Effector memory CD4-positive, alpha-beta T cell (primary cell): ENCODE measurements around the gene NEBL.

Experiments used
- DNase-seq, 3 donors: peaks; one replicate each; pipeline ENCODE4 v3.0.0-alpha.2; 2020
- H3K27ac ChIP-seq: 2 replicates; pipeline ENCODE4 v1.7.0; 2013; ENCODE audit warnings: mild to moderate bottlenecking, low read length, moderate library complexity; ENCODE audit not compliant: insufficient read depth, poor library complexity, severe bottlenecking
- H3K27me3 ChIP-seq: replicated peaks from 2 replicates; pipeline ENCODE4 v1.7.0; 2013; ENCODE audit warnings: mild to moderate bottlenecking, low read length; ENCODE audit not compliant: insufficient read depth, control insufficient read depth, poor library complexity, severe bottlenecking
- H3K36me3 ChIP-seq: 2 replicates; pipeline ENCODE4 v1.7.0; 2013; ENCODE audit warnings: mild to moderate bottlenecking, low read length, moderate library complexity; ENCODE audit not compliant: control insufficient read depth, insufficient read depth
- H3K4me1 ChIP-seq: 2 replicates; pipeline ENCODE4 v1.7.0; 2013; ENCODE audit warnings: low read length, mild to moderate bottlenecking; ENCODE audit not compliant: control insufficient read depth, insufficient read depth, poor library complexity, severe bottlenecking
- H3K4me3 ChIP-seq: 2 replicates; pipeline ENCODE4 v1.7.0; 2013; ENCODE audit warnings: low read length, low read depth, mild to moderate bottlenecking; ENCODE audit not compliant: insufficient read depth, poor library complexity, severe bottlenecking
- H3K9me3 ChIP-seq: 2 replicates; pipeline ENCODE4 v1.7.0; 2013; ENCODE audit warnings: mild to moderate bottlenecking, low read length, moderate library complexity; ENCODE audit not compliant: control insufficient read depth

Gene NEBL

GRCh38 chr10:20811131-20811530 lies 86.0 kb downstream of the NEBL start:
- Histone ChIP-seq H3K36me3 (no peaks in the 10 kb centered on the region), H3K27ac (no peak overlapping the region), H3K27me3 (no peaks in the 10 kb centered on the region), H3K9me3 (no peaks in the 10 kb centered on the region), H3K4me3 (no peak overlapping the region), H3K4me1 (no peaks in the 10 kb centered on the region)
- DNase-seq = no peak

GRCh38 chr10:20809631-20810030 lies 87.5 kb downstream of the NEBL start:
- H3K27me3 ChIP-seq = no peaks in the 10 kb centered on the region
- H3K27ac ChIP-seq = no peak overlapping the region
- H3K4me3 ChIP-seq = no peak overlapping the region
- H3K9me3 ChIP-seq = no peaks in the 10 kb centered on the region
- DNase-seq = no peak
- H3K36me3 ChIP-seq = no peaks in the 10 kb centered on the region
- no peaks in the 10 kb centered on the region for H3K4me1 ChIP-seq

- H3K4me3 ChIP-seq = no peak overlapping the region
- DNase-seq = no peak
- no peaks in the 10 kb centered on the region for H3K27me3 ChIP-seq
- no peak overlapping the region for H3K27ac ChIP-seq
- H3K4me1 ChIP-seq = no peaks in the 10 kb centered on the region
- no peaks in the 10 kb centered on the region for H3K9me3 ChIP-seq
- no peaks in the 10 kb centered on the region for H3K36me3 ChIP-seq
Observed at GRCh38 chr10:20806487-20806886, 90.6 kb downstream of the NEBL start.

GRCh38 chr10:20797290-20797689 lies 99.8 kb downstream of the NEBL start:
- Histone ChIP-seq H3K4me3 (no peak overlapping the region), H3K27ac (no peak overlapping the region), H3K4me1 (no peaks in the 10 kb centered on the region), H3K36me3 (no peaks in the 10 kb centered on the region), H3K27me3 (no peaks in the 10 kb centered on the region), H3K9me3 (no peaks in the 10 kb centered on the region)
- no peak for DNase-seq

GRCh38 chr10:20795391-20795790 lies 101.7 kb downstream of the NEBL start:
- H3K27ac ChIP-seq = no peak overlapping the region
- H3K27me3 ChIP-seq = no peaks in the 10 kb centered on the region
- H3K36me3 ChIP-seq = no peaks in the 10 kb centered on the region
- no peaks in the 10 kb centered on the region for H3K9me3 ChIP-seq
- no peak for DNase-seq
- no peak overlapping the region for H3K4me3 ChIP-seq
- no peaks in the 10 kb centered on the region for H3K4me1 ChIP-seq

GRCh38 chr10:20785174-20785573 lies 111.9 kb downstream of the NEBL start:
- Histone ChIP-seq H3K27ac (no peak overlapping the region), H3K4me1 (no peaks in the 10 kb centered on the region), H3K36me3 (no peaks in the 10 kb centered on the region)

GRCh38 chr10:20778008-20778757 lies 118.9 kb downstream of the NEBL start:
- no peak overlapping the region for H3K4me3 ChIP-seq
- no peaks in the 10 kb centered on the region for H3K36me3 ChIP-seq
- H3K4me1 ChIP-seq = no peaks in the 10 kb centered on the region
- no peak overlapping the region for H3K27ac ChIP-seq
- H3K9me3 ChIP-seq = no peaks in the 10 kb centered on the region
- H3K27me3 ChIP-seq = no peaks in the 10 kb centered on the region
- DNase-seq = no peak

More at GRCh38 chr10:20785174-20785573, 111.9 kb downstream of the NEBL start:
- no peak for DNase-seq
- H3K9me3 ChIP-seq = no peaks in the 10 kb centered on the region
- H3K4me3 ChIP-seq = no peak overlapping the region
- no peaks in the 10 kb centered on the region for H3K27me3 ChIP-seq

GRCh38 chr10:20776384-20777118 lies 120.6 kb downstream of the NEBL start:
- H3K36me3 ChIP-seq = no peaks in the 10 kb centered on the region
- H3K4me3 ChIP-seq = no peak overlapping the region
- no peak overlapping the region for H3K27ac ChIP-seq
- DNase-seq = no peak
- H3K9me3 ChIP-seq = no peaks in the 10 kb centered on the region
- no peaks in the 10 kb centered on the region for H3K4me1 ChIP-seq
- no peaks in the 10 kb centered on the region for H3K27me3 ChIP-seq

- H3K36me3 ChIP-seq = no peaks in the 10 kb centered on the region
- no peaks in the 10 kb centered on the region for H3K9me3 ChIP-seq
- no peak overlapping the region for H3K27ac ChIP-seq
- no peak for DNase-seq
- H3K4me3 ChIP-seq = no peak overlapping the region
- H3K27me3 ChIP-seq = no peaks in the 10 kb centered on the region
- H3K4me1 ChIP-seq = no peaks in the 10 kb centered on the region
Observed at GRCh38 chr10:20771051-20771450, 126.1 kb downstream of the NEBL start.

GRCh38 chr10:20769481-20769880 lies 127.6 kb downstream of the NEBL start:
- Histone ChIP-seq H3K4me3 (no peak overlapping the region), H3K27ac (no peak overlapping the region), H3K9me3 (no peaks in the 10 kb centered on the region), H3K4me1 (no peaks in the 10 kb centered on the region), H3K27me3 (no peaks in the 10 kb centered on the region), H3K36me3 (no peaks in the 10 kb centered on the region)
- no peak for DNase-seq
